Activated CD8-positive, alpha-beta memory T cell treated with anti-CD3 and anti-CD28 coated beads for 1 hour (primary cell): ENCODE measurements around the gene CHST15.

ENCODE experiments used
- DNase-seq, 2 donors: peaks; one replicate each; pipeline ENCODE4 v3.0.0-alpha.2; 2020; ENCODE audit warnings: low read depth in 1 of 2; ENCODE audit errors: extremely low read depth in 1 of 2

CHST15 gene

DNA sequence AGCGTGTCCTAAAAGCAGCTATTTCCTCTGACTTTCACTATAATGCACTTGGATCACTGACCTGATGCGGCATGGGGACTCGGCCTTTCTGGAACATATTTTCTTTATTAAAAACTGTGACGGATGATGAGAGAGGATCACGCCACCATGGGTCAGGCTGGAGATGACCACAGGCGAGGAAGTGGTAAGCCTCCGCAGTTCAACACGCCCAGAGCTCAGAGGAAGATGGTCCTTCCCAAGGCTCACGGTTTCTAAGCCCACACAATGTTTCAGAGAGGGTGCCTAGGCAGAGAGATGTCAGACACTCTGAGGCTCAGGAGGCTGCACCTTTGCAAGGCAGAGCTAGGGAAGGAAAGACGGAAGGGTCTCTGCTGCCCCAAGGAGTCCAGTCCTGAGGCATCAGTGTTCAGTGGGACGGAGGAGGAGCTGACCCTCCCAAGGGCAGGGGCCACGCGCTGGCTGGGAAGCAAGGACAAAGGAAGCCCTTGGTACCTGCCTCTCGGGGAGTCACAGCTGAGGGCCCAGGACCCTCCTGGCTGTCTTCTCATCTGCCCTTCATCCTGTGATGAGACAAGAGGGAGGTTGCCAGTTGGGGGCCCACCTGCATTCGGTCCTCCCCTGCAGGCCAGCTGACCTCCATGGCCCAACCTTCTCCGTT, 9.5 kb downstream of the CHST15 start:
- no peak for DNase-seq

- DNase-seq, result no peak
Observed at GRCh38 chr10:124083047-124083739, 10.2 kb downstream of the CHST15 start.

GRCh38 chr10:124082555-124082954, 10.8 kb downstream of the CHST15 start:
- DNase-seq, result no peak

DNA sequence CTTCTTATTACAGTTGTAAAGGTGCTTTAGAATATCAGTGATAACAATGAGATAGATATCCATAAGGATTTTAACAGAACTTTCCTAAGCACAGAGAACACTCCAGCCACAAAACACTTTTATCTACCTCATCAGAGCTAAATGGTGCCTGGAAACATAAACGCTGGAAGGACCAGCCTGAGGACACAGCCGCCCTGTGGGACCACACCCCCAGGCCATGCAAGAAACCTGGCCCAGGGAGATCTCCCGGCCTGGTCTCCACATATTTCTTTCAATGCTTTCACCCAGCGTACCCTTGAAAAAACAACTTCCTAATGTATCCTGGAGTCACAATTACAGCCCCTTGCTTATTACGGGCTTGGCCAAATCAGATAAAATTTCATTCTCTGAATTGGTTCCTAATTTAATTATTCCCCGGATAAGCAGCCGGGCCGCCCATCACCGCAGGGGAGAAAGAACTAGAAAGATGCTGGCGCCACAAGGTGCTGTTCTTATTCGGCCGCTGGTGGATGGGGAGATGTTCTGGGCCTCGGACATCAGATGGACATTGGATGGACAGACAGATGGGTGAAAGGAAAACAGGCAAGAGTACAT, 11.8 kb downstream of the CHST15 start:
- DNase-seq, result no peak

GRCh38 chr10:124079864-124080263, 13.5 kb downstream of the CHST15 start:
- no peak for DNase-seq

DNA sequence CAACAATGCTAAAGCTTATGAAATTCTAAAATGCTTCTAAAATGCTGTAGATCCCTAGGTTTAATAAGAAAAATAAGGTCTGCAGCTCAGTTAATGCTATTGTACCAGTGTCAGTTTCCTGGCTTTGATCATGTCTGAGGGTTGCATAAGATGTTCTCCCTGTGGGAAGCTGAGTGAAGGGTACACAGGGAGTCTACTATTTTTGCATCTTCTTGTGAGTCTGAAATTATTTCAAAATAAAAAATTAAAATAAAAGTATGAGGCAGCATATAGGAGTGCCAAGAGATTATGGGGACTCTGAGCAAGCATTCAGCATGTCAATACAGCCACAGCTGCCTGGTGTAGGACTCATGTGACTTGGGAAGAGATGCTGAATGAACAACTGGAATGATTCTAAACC, 14.7 kb downstream of the CHST15 start:
- no peak for DNase-seq

DNA sequence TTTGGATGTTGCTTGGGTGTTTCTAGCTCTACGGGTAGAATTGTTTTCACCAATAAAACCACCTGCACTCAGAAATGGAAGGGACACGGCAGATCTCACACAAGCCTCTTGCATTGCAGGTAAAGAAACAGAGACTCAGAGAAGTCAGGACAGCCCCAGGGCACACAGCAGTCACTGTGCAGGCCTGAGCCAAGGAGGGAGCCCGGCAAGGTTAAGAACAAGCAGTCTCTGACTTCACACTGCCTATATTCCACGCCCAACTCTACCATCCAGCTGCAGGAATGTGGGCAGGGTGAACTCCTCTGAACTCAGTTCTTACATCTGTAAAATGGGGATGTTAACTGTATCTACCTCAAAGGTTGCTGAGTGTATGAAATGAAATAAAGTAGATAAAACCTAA, 15.4 kb downstream of the CHST15 start:
- no peak for DNase-seq

DNA sequence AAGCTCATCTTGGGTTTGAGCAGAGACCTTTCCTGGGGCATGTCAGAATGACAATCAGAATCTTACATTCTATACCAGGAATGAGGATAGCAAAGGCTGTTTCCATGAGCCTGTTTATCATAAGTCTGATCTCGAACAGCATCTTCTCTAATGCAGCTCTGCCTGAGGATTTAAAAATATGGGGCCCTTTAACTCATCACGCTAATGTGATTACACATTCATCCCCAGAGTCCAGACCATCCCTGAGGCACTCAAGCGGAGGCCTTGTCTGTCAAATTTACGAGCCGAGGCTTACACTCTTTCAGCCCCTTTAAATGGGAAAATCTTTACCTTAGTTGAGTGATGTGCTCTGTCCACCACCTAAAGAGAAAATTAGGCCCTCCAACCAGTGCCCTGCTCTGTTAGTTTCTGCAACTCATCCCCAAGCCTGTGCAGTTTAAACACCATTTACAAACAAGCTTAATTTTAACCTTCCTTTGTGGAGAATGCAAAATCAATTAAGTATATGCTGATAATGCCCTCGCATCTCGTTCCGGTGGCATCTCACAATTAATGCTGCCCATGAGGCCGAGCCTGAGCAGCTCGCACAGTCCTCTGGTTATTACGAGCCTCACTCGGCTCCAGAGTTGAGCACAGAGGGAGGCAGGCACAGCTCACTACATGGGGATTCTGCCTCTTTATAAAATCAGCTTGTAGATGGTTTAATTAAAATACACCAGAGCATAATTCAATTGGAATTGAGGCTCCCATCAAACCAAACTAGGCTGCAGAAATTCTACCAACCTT, 16.0 kb downstream of the CHST15 start:
- no peak for DNase-seq

DNA sequence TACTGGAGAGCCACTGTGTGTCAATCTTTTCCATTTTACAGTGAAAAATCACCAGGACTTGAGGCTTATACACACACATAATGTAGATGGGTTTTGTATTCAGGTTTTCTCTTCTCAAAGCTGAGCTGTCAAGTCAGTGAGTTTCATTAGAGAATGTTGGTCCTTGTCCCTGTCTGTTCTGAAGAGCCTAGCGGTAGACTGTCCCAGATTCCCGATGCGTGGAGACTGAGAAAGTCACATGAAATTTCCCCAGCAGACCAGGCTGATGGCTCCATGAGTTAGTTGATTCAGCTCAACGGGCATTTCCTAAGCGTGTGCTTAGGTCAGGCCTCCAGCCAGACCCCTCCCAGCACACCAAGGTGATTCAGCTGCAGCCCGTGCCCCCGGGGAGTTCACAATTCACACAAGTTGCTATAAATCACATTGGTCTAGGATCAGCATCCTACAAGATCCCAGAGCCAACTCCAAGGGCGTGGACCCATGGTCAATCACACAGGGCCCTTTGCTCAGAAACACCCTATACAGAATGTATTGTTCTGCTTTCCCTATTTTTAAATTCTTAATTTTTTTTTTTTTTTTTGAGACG, 17.2 kb downstream of the CHST15 start:
- DNase-seq, result no peak

GRCh38 chr10:124075231-124075955, 18.0 kb downstream of the CHST15 start:
- no peak for DNase-seq

- DNase-seq, result no peak
Observed at GRCh38 chr10:124074501-124075109, 18.8 kb downstream of the CHST15 start.

DNA sequence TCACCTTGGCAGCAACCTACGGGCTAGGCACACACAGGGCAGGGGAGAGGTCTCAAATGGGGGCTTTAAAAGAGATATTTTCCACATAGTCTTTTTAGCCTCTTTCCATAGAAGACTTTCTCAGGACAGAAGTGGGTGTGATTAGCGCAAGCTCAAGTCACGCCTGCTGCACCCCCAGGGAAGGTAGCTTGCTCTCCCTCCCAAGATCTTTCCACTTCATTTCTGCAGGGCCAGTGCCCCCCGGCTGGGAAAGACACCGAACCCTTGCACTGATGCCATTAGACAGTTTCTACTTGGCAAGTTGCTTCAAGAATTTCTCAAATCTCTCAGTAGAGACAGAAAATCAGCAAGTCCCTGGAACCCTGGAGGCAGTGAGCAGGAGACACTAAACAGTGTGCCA, 19.4 kb downstream of the CHST15 start:
- DNase-seq, result no peak

GRCh38 chr10:124072541-124072940, 20.9 kb downstream of the CHST15 start:
- no peak for DNase-seq

DNA sequence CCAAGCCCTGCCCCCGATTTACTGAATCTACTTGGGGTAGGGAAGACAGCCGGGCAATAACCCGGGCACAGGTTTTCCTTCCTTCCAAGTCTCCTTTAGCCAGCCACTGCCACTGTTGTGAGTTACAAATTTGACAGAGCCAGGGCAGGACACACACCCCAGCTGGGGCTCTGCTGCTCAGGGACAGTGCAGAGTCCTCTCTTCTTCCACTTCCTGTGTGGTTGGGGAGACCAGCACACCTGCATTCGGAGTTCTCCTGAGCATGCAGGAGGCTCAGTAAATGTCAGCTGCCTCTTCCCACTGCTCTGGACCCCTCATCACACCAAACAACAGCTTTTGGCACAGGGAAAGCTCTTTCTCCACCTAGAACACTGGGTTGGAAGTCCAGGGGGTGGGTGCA, 21.3 kb downstream of the CHST15 start:
- no peak for DNase-seq

DNA sequence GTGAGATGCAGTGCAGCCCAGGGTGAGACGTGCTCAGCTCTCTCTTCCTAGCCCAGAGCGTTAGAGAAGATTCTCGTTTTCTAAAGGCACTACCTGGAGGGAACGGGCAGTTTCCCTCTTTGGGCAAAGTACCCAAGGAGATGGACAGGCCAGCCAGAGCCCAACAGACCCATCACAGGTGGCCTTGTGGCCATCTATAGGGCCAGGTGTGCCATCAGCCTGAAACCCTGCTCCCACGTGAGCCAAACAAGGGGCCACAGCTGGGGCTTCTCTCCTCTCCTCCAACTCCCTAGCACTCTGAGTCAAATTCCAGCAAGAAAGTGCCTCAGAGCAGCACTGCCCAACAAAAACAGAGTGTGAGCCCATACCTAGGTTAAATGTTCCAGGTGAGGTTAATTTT, 22.3 kb downstream of the CHST15 start:
- DNase-seq, result no peak

GRCh38 chr10:124070666-124071065, 22.7 kb downstream of the CHST15 start:
- no peak for DNase-seq

DNA sequence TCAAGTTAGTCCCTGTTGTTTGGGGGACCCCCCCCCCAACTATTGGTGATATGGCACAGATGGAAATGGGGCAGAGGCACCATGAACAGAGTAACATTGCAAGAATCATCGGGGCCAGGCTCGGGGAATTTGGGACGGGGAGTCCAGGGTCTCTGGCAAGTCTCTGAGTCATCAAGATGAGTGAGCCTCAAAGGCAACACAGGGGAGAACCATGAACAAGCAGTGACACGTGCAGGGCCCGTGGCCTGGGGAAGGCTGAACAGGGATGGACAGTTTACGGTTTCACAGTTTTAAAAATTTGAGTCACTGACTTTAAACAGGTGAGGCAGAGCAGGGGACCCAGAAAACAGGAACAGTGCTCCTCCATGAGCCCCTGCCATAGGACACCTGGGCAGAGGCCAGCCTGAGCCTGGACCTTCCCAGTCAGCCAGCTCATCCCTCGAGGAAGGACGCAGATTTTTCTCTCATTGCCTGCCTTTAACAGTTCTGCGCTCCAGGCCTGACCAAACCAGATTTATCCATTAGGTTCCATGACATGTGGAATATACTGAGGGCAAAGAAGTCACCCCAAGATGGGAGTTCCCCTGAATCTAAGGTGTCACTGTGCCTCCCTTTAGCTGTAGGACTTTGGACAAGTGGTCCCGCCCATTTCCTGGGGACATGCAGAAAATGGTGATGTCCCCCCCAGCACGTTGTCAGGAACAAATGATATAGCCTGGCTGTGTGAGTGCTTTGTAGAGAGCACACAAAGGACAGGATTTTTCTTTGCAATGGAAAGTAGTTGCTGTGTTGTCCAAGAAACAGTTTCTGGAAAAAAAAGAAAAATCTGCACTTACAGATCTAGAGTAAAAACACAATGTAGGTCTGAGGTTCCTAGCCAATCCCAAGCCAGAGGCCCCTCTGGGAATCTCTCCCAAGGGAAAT, 23.8 kb downstream of the CHST15 start:
- no peak for DNase-seq

- DNase-seq, result no peak
Observed at GRCh38 chr10:124068929-124069328, 24.5 kb downstream of the CHST15 start.

- DNase-seq, result no peak
Observed at GRCh38 chr10:124067825-124068400, 25.5 kb downstream of the CHST15 start.
